ENCODE measurements around the gene DCBLD1. TPM values are rescaled to one million over a fixed set of nuclear protein-coding genes. Genes with fewer than 3 reads are reported as not detected.

Gene DCBLD1
- total and polyA plus RNA-seq, 9 of the 15 experiments (the other 6 are each of a cell fraction or from before 2014, with no cell fraction given), result 0.80 to 8.5 (median 6.8) TPM

DNA sequence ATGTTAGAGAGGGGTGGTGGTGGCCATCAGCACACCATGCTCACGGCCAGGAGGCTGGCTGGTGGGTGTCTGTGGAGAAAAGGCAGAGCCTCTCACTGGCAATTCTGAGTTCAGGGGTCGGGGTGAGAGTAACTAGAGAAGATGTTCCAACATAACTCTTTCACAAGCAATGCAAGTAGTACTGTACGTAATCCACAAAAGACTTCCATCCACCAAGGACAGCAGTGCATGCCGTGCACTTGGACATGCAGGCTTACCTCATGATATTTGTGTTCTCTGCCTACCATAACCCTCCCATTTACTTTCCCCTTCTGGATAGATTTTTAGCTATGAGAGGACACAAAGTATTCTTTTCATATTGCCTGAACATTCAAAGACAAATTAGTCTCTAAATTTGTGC is 51.3 kb downstream of the DCBLD1 start (continued):
- TF ChIP-seq, protein P1, sequence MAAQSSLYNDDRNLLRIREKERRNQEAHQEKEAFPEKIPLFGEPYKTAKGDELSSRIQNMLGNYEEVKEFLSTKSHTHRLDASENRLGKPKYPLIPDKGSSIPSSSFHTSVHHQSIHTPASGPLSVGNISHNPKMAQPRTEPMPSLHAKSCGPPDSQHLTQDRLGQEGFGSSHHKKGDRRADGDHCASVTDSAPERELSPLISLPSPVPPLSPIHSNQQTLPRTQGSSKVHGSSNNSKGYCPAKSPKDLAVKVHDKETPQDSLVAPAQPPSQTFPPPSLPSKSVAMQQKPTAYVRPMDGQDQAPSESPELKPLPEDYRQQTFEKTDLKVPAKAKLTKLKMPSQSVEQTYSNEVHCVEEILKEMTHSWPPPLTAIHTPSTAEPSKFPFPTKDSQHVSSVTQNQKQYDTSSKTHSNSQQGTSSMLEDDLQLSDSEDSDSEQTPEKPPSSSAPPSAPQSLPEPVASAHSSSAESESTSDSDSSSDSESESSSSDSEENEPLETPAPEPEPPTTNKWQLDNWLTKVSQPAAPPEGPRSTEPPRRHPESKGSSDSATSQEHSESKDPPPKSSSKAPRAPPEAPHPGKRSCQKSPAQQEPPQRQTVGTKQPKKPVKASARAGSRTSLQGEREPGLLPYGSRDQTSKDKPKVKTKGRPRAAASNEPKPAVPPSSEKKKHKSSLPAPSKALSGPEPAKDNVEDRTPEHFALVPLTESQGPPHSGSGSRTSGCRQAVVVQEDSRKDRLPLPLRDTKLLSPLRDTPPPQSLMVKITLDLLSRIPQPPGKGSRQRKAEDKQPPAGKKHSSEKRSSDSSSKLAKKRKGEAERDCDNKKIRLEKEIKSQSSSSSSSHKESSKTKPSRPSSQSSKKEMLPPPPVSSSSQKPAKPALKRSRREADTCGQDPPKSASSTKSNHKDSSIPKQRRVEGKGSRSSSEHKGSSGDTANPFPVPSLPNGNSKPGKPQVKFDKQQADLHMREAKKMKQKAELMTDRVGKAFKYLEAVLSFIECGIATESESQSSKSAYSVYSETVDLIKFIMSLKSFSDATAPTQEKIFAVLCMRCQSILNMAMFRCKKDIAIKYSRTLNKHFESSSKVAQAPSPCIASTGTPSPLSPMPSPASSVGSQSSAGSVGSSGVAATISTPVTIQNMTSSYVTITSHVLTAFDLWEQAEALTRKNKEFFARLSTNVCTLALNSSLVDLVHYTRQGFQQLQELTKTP (IDR thresholded peaks at IDR 0.05; ENCODE audit: low read depth in 1 of 2, partially characterized antibody in 2 of 2), result no peak
- TF ChIP-seq TOE1 (IDR thresholded peaks at IDR 0.05; ENCODE audit: borderline replicate concordance) (no peak), TOE1 (CRISPR knock-in tag; IDR thresholded peaks at IDR 0.05; ENCODE audit: borderline replicate concordance, low read depth) (no peak), SETDB1 (IDR thresholded peaks at IDR 0.05; ENCODE audit: low read length) (no peak)

GRCh38 chr6:117534974-117535373 is 52.5 kb downstream of the DCBLD1 start:
- WGBS (ENCODE audit: insufficient coverage, low coverage, missing lambda C conversion rate), result 60% methylated on average over 3 of the region's 3 CpGs
- ChIA-PET CTCF (ENCODE audit: low intra/inter-chr PET ratio) (no interaction called here), POLR2A (no interaction called here)
- Histone ChIP-seq H3K27ac (ENCODE audit: extremely low read depth, low read depth, low read length) (no peak overlapping the region), H3K4me1 (replicated peaks in 1 of 2; ENCODE audit: control insufficient read depth in 2 of 2, insufficient read depth in 2 of 2, low read length in 2 of 2) (peaks cover 0 to 15% of the 10 kb centered on the region in 2 experiments; a peak in 2 of 5 replicates), H3K9ac (ENCODE audit: insufficient read depth in 1 of 2, low read depth in 2 of 2, low read length in 2 of 2) (no peak overlapping the region), H3K79me2 (ENCODE audit: control insufficient read depth, insufficient read depth, low read length) (no peaks in the 10 kb centered on the region), H3K4me2 (ENCODE audit: insufficient read depth, low read length) (no peak overlapping the region), H3K4me3 (no peak overlapping the region), H4K20me1 (replicated peaks; ENCODE audit: control insufficient read depth, insufficient read depth, low read length) (no peaks in the 10 kb centered on the region), H3K36me3 (ENCODE audit: control insufficient read depth, insufficient read depth, low read length) (no peaks in the 10 kb centered on the region; the same call in 2 of the 3 replicates), H2AFZ (ENCODE audit: low read depth, low read length) (no peak overlapping the region), H3K9me1 (ENCODE audit: control insufficient read depth, insufficient read depth, low read length) (no peaks in the 10 kb centered on the region), H3K9me3 (replicated peaks; ENCODE audit: control insufficient read depth, insufficient read depth, low read depth, low read length) (no peaks in the 10 kb centered on the region), H3K27me3 (ENCODE audit: control insufficient read depth in 2 of 2, insufficient read depth in 2 of 2, low read length in 2 of 2) (no peaks in the 10 kb centered on the region)
- intact Hi-C loops (cut with micrococcal nuclease), result loop anchor here (5.0 kb wide), 1 partner anchor 53 kb away; the partner anchor contains the start of gene DCBLD1
- in situ Hi-C loops (cut with MboI), result no loop called here
- no TSS peak for BruUV-seq (replicated peaks)
- ATAC-seq (no peak), DNase-seq (ENCODE audit: extremely low read depth in 1 of 4, low spot score in 3 of 4) (no peak), FAIRE-seq (no peak)
- no peak for TF ChIP-seq SLC30A9 (CRISPR knock-in tag; IDR thresholded peaks at IDR 0.05)
- TF ChIP-seq ZNF764 (CRISPR knock-in tag; IDR thresholded peaks at IDR 0.05; ENCODE audit: low read depth), result no peak
- no peak for TF ChIP-seq RNF219 (CRISPR knock-in tag; IDR thresholded peaks at IDR 0.05)
- no peak for TF ChIP-seq RUNX1 (IDR thresholded peaks at IDR 0.05; ENCODE audit: low read depth)
- TF ChIP-seq, protein P2, sequence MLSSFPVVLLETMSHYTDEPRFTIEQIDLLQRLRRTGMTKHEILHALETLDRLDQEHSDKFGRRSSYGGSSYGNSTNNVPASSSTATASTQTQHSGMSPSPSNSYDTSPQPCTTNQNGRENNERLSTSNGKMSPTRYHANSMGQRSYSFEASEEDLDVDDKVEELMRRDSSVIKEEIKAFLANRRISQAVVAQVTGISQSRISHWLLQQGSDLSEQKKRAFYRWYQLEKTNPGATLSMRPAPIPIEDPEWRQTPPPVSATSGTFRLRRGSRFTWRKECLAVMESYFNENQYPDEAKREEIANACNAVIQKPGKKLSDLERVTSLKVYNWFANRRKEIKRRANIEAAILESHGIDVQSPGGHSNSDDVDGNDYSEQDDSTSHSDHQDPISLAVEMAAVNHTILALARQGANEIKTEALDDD (IDR thresholded peaks at IDR 0.05), result no peak
- TF ChIP-seq EHMT2 (IDR thresholded peaks at IDR 0.05), result no peak
